Islet of Langerhans (tissue), 1 donor: ENCODE results near the gene ACSM5.
A peak's percentile ranks its signal among the peaks of the same experiment; 100 is the strongest.

Experiments used
- FAIRE-seq: peaks from one replicate; lab custom pipeline; 2011; peaks lifted over from hg19 to GRCh38; lab: Jason Lieb, UNC

ACSM5 gene, protein sequence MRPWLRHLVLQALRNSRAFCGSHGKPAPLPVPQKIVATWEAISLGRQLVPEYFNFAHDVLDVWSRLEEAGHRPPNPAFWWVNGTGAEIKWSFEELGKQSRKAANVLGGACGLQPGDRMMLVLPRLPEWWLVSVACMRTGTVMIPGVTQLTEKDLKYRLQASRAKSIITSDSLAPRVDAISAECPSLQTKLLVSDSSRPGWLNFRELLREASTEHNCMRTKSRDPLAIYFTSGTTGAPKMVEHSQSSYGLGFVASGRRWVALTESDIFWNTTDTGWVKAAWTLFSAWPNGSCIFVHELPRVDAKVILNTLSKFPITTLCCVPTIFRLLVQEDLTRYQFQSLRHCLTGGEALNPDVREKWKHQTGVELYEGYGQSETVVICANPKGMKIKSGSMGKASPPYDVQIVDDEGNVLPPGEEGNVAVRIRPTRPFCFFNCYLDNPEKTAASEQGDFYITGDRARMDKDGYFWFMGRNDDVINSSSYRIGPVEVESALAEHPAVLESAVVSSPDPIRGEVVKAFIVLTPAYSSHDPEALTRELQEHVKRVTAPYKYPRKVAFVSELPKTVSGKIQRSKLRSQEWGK

DNA sequence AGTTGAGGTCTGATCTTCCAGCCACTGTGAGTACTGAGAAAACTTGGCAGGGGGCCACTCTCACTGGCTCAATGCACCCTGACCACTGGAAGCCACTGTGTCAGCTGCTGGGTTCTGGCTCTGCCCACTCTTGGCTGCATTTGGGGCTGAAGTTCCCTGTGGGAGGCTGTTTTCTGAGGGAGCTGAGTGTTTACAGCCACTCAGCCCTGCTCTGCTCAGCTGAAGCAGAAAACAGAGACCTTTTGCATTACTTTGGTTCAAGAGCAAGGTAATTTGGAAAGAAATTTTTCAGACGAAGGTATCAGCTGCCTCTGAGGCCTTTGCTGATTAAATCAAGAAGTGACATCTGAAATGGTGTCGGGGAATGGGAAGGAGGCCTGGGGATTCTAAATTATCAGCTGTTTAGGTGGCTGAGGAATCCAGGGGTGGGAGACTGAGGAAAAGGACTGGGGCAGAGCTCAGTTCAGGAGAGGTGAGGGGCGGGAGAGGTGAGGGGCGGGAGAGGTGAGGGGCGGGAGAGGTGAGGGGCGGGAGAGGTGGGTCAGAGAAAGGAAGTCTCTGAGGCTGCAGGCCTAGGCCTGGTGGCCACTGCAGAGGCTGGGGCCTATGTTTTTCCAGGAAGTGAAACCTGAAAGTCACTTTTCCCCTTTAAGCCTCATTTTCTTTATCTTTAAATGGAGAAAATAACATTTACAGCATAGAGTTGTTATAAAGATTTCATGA, at the start of gene ACSM5:
Gene ACSM5 (plus strand): TSS at position 137 of the 723 bp plus-strand sequence. CDS start 1,951 bp downstream, outside the sequence.
- no peak for FAIRE-seq

DNA sequence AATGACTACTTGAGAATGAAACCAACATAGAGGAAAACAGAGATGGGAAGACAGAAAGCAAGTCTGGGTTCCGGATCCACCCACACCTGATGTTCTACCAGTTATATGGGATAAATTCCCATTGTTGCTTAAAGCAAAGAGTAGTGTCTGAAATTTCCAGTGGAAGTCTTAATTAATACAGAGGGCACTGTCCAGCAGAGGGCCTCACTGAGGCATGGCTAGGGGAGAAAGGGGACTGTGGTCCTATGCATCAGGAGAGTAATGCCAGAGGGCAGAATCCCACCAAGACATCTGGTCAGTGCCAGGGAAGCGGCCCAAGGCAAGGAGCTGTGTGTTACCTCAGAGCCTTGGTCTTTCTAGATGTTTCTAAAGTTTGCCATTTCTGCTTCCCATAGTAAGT, 49.3 kb upstream of the ACSM5 start:
- FAIRE-seq: no peak

DNA sequence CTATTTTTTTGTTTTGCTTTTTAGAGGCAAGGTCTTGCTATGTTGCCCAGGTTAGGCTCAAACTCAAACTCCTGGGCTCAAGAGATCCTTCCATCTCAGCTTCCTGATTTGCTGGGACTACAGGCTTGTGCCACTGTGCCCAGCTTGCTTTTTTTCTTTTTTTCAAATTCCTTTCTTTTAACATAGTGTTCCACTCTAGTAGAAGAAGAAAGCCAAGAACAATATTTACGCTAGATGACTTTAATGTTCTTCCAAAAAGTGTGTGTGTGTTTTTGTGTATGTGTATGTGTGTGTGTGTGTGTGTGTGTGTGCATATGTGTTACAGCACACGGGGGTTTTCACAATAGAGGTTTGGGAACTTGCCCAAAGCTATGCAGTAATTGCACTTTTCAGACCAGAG, 46.1 kb upstream of the ACSM5 start:
- no peak for FAIRE-seq

DNA sequence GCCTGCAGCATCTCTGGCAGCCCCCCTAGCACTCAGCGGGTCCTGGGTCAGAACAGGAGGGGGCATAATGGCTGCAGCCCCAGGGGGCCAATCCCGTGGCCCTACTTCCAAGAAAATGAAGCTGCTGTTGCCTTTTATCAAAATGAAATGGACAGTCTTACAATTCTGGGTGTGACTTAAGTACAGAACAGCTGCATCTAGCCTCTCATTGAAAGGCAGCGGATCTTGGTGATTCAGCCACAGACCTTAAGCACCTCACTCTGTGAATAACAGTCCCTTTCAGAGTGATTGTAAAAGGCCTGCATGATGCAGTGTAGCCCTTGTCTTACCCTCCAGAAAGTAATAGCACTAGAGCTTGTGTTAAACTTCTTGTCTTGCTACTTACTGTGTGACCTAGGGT, 45.3 kb upstream of the ACSM5 start:
- FAIRE-seq: no peak

DNA sequence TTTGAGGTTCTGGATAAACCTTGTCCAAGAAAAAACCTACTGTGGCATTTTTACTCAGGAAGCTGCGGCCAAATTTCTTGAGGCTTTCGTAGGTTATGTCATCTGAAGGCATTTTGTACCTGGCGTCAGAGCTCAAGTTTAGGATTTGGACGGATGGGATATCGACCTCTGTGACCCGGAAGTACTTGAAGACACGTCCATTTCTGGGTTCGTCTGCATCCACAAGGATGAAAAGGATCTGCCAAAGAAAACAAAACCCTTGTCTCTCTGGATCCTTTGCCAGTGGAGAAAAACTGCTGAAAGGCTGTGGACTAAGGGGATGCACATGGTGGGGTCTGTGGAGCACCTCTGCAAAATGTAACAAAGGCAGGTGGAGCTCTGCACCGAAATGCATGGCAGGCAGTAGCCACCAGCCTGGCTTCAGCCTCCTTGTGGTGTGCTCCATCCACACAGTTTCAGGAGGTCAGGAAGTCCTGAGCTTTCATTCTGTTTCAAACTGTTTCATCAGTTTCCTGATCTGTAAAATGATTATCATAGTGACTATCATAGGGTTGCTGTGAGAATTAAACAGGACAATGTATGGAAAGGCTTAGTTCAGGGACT, 39.8 kb upstream of the ACSM5 start:
- no peak for FAIRE-seq

DNA sequence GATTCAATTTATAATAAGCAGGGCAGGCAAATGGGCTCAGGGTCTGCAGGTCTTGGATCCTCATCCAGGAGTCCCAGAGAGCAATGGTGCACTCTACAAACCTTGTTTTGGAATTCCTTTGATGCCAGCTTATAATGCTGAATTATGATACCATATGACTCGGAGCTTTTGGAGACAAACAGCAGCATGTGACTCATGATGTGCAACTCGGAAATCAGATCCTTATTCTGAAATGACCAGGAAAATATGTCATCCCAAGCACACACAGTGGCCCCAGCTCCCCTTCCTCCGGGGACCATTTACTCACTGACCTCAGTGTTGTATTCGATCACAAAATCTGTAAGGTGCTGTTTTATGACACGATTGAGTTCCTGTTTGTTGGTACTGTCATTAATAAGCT, 36.6 kb upstream of the ACSM5 start:
- no peak for FAIRE-seq

DNA sequence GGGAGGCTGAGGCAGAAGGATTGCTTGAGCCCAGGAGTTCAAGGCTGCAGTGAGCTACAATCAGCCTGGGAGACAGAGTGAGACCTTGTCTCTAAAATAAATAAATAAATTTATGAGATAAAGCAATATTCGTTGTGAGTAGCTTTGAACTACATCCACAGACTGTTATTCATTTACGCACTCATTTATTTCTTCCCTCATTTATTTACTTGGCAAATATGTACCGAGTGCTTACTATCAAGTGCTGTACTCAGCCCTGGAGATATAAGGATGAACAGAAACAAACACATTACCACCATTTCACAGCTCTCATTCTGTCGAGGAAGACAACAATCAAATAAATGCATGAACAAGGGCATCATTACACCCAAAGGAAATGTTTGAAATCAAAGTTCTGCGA, 32.2 kb upstream of the ACSM5 start:
- no peak for FAIRE-seq

DNA sequence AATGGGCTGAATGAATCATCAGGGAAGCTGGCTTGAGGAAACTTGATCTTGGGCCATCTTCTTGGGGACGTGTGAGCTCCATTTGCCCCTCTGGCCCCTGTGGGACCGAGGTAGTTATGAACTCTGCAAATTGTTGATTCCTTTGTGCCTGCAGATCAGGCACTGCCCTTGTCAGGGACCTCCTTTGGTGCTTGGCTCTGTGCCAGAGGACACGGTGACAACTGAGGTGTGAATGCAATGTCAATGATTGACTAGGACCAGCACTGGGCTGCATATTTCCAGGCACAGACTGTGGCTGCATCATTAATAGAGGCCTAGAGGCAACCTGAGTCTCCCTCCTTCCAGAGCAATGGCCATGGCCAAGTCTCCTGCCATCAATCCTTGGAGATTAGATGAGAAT, 28.6 kb upstream of the ACSM5 start:
- no peak for FAIRE-seq

DNA sequence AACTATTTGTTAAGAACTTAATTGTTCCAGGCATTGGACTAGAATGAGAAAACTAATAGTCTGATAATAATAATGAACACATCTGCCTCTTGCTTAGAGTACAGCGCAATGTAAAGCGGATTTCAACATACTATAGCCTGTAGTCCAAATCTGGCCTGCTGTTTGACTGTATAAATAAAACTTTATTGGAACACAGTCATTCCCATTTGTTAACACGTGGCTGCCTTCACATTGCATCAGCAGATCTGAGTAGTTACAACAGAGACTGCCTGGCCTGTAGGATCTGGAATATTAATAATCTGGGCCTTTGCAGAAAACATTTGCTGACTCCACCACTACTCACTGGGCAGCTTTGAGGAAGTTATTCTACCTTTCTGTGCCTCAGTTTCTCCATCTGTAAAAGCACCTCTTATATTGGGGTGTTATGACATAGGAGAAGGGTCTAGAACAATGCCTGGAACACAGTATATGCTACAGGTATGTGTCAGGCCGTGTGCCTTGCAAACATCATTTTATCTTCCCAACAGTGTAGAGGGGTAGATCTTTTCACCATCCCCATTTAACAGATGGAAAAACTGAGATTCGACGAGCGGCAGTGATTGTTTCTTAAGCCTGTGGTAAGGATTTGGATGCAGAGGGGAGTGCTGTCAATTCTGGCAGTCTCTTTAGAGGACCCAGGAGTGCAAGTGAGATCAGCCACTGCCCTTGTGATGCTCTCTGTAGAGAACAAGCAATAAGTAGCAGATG, 27.0 kb upstream of the ACSM5 start:
- FAIRE-seq: no peak

DNA sequence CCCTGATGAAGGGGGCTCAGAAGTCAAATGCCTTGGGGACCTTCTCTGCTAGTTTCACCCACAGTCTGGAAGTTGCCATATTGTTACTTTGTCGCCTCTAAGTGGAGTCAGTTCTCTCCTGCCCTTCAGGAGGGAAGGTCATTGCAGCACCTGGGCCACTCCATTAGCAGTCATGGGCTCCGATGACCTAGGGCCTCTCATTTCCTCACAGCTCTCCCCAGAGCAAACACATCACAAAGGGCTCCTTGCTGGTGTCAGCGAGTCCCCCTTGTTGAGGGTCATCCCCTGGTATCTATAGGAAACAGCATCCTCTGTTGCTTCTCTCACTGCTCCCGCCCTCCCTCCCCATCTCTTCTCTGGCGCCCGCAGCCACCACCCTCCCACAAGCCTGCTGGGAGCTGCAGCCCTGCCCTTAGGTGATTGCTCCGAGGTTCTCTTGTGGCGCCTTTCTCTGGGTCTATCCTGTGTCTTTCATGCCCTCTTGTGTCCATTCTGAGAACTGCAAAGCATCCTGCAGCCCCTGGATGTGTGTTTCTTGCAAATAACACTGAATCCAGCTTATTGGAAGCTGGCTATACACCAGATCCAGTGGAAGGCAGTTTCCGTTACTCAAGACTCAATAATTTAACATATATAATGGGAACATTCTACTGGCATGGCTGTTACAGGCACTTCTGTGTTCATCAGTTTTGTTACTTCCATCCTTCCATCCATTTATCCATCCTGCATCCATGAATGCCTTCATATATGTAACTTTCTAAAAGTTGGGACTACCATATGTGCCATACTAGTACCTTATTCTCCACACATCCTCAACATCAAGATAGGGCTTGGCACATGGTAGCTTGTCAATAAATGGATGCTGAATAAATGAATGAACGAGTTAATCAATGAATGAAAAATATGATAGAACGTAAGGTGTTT, 26.0 kb upstream of the ACSM5 start:
- no peak for FAIRE-seq

DNA sequence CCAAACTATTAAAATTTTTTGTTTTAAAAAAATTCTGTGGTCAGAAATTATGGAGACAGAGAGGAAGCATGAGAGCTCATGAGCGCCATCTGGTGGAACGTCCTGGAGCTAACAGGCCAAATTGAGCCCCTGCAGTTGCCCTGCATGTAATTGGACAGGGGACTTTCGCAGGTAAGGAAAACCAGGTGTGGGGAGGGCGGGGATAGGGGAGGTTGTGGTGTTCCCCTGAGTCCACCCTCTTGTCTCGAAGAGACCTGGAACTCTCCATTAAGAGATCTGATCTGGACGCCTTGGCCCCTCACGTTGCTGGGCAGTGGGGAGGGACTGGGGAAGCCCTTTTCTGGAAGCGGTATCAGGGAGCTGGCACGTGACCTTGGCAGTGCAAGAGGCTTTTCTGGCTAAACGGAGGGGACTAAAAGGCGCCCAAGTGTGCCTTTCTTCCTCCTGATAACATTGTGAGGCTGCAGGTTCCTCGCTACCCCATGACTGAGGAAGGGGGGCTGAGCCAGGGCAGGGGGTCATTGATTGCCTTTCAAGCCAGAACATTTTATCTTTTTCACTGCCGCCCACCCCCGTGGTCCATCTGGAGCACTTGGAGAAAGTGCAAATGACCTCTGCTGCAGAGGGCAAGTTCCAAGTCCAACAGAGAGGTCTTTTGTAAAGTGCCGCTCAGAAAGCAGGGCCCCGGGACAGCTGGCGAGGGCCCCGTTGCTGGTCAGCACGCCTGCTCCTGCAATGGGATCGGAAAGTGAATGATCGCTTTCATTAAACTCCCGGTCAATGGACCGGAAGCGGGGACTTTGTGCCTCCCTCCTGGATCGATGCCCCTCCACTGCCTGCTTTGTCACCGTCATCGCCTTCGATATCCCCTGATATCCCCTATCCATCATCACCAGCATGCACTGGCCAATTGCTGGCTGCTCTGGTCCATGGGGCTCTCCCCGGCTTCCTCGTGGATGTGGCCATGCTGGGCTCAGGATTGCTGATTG, 23.2 kb upstream of the ACSM5 start:
- FAIRE-seq: peak; percentile 60

DNA sequence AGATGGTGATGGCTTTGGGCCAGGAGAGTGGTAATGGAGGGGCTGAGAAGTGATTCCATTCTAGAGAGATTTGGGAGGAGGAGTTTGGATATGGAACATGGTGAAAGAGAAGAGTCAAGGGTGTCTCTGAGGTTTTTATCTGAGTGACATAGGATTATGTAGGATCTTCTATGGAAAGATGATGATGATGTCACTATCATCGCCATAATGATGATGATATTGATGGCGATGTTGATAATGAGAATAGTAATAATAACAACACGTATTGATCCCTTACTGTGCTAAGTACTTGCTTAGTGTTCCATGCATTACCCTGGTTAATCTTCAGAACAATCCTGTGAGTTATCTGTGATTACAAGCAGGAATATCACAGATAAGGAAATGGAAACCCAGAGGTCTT, 21.4 kb upstream of the ACSM5 start:
- no peak for FAIRE-seq

DNA sequence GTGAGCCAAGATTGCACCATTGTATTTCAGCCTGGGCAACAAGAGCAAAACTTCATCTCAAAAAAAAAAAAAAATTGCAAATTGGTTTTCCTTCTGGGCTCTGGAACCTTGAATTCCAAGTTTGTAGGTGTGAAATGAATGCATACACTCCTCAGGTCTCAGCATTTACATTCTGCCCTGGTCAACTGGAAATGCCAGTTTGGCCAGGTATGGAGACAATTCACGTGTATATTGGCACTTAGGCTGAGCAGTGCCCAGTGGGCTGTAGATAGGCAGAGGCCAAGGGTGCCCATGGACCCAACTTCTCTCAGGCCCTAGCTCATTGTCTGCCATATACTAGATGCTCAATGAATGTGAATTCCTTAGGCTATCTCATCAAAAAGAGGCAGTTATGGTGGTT, 20.5 kb upstream of the ACSM5 start:
- FAIRE-seq: no peak

DNA sequence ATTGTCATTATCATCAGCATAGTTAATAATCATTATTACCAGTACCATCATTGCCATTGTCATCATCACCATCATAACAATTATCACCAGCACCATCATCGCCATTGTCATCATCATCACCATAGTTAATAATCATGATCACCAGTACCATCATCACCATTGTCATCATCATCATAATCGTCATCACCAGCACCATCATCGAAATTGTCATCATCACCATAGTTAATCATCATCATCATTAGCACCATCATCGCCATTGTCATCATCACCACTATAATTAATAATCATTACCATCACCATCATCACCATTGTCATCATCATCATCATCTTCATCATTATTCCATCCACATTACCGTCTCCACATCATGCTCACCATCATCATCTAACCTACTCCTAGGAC, 18.3 kb upstream of the ACSM5 start:
- FAIRE-seq: no peak

DNA sequence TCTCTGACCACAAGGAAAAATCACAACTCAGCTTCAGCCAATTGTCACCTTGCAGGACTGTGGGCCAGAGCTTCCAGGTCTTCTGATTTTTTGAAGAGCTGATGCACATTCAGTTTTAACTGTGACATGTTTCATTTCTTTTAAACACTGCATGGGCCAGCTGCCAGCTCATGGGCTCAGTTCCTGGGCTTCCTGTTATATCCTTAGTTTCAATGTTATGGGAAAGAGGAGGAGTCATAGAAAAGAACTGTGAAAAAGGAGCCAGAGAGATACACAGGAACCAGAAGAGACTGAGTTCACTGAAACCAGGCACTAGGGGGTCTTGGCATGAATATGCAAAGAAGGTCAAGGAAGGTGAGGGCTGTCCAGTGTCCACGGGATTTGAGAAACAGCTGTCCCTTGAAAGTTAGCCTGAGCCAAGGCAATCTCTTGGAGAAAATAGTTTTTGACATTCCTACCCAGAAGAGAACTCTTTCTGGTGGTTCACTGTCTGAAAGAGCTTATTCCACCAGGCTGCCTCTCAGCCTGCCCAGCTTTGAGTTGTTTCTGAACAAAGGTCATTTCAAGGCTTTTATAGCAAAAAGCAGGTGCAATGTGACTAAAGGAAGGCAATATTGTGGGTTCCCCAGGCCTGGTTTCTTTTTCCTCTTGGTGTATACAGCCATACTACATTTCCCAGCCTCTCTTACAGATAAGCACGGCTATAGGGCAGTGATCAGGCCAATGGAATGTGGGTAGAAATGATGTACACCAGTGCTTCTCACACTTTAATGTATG, 15.3 kb upstream of the ACSM5 start:
- FAIRE-seq: no peak

DNA sequence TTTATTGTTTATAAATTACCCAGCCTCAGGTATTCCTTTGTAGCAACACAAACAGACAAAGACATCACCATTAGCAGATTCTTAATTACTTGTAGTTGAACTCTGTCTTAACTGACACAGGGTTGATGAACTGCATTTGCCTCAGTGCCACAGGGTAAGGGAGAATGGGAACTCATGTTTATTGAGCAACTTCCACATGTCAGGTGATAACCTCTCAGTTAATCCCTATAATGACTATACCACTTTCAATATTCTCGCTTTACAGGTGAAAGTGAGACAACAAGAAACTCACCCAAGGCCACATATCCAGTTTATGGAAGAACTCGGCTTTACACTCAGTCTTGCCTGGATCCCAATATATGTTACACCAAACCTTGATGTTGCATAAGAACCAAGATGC, 13.4 kb upstream of the ACSM5 start:
- FAIRE-seq: no peak

DNA sequence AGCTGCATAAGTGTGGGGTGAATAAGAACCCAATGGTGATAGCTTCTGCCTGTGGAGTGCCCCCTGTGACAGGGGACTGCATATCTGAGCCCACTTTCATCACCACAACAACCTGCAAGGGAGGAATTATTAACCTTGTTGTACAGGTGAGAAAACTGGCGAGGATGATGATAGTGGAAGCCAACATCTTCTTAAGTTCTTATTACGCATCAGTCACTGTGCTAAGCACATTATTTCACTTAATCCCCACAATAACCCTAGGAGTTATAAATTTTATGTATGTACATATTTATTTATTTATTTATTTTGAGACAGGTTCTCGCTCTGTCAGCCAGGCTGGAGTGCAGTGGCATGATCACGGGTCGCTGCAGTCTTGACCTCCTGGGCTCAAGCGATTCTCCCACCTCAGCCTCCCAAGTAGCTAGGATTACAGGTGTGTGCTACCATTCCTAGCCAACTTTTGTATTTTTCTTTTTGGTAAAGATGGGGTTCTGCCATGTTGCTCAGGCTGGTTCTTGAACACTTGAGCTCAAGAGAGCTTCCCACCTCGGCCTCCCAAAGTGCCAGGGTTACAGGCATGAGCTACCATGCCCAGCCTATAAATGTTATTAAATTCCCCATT, 12.4 kb upstream of the ACSM5 start:
- no peak for FAIRE-seq

DNA sequence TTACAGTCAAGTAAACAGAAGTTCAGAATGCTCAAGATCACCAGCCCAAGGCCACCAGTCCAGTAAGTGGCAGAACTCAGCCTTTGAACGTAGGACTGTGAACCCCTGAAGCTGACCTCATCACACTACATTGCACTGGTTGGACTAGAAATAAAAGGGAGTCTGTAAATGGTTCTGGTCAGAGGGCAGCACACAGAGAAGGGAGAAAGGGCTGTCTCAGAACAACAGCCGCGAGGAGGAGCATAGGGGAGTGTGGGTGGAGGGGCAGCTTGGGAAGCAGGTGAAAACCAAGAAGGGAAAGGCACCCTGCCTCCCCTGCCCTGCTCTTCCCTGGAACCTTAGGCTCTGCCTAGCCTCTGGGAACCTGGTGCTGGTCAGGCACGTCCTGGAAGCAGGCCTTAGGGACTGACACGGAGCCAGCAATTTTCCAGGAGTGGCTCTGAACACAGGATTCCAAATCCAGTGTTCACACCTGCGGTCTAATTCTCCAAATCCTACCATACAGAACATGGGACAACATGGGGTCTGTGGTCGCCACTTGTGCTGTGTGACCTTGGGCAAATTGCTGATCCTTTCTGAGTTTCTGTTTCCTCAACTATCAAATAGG, 11.8 kb upstream of the ACSM5 start:
- FAIRE-seq: no peak
